NCI-H2171 (cell line): ENCODE results near the gene MAD1L1.

Experiments used
- DNase-seq: peaks from one replicate; lab custom pipeline; 2025; lab: John Stamatoyannopoulos, UW

MAD1L1 gene

DNA sequence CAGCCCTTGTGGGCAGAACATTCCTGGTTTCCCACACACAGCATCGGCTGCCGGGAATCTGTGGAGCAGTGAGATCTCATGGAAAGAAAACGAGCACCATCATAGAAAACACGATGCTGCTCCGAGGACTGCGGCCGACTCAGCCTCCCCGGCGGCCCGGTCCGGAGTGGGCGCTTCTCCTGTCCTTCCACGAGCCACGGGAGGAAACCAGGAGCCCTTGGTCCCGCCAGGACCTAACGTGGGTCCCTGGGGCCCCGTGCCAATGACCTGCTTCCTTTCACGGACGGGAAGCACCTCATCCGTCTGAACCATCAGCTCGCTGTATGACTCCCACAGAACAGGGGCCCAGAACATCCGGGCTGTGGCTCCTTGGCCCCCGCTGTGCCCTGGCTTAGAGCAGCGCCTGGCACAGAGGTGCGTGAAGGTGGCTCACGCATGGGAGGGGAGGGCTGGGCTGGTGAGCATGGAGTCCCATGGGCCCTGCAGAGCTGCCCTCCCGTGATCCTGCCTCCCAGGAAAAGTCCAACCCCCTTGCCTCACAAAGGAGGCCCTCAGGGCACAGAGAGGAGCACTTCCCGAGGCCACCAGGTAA, 280.5 kb downstream of the MAD1L1 start:
- no peak for DNase-seq

DNA sequence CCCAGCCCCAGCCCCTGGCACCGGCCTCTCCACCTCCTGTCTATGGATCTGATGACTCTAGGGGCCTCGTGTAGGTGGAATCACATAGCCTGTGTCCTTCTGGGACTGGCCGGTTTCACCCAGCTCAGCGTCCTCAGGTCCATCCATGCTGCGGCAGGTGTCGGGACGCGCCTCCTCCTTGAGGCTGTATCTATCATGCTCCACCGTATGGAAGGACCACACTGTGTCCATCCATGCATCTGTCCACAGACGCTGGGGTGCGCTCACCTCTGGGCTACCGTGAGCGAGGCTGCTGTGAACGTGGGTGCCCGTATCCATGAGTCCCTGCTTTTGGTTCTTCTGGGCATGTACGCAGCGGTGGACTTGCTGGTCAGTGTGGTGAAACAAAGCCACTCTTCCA, 281.1 kb downstream of the MAD1L1 start:
- DNase-seq, result no peak

DNA sequence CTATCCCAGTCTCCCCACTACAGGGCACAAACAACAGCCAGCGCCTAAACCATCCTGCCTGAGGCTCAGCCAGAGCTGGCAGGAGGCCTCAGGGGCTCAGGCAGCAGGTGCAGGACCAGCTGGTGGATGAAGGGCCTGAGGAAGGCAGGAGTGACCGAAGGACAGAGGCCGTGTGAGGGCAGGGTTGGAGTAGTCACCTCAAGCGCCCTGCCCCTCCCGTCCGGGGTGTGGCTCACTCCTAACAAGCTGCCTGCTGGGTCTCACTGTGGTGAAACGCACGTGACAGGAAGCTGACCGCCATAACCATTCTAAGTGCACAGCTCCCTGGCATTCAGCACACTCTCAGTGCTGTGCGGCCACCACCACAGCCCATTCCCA, 281.6 kb downstream of the MAD1L1 start:
- no peak for DNase-seq

DNA sequence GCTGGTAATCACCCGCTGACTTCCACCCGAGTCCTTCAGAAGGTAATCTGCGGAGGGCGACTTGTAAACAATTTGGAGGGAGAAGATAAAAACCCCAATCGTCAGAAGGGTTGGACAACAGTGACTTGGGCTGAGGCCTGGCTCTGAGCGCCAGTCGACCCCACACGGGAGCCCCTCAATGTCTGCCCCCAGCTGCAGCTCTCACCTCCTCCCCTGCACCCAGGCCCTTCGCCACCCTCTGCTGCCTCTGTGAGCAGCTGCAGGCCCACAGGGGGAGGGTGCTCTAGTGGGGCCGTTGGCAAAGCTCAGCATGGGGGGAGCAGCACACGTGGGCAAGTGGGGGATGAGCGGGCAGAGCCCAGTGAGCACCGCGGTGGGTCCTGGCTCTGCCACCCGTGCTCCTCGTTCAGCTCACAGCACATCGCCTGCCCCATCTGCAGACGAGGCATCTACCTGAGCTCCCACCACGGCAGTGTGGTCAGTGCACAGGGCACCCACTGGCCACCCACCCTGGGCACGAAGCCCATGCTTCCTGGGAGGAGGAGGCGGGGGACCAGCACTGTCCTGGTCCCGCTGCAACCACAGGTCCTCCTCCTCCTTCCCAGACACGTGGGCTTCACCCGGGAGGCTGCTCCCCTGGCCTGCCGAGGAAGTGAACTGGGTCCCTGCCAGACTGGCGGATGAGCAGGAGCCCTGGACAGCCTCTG, 282.1 kb downstream of the MAD1L1 start:
- DNase-seq, result no peak

DNA sequence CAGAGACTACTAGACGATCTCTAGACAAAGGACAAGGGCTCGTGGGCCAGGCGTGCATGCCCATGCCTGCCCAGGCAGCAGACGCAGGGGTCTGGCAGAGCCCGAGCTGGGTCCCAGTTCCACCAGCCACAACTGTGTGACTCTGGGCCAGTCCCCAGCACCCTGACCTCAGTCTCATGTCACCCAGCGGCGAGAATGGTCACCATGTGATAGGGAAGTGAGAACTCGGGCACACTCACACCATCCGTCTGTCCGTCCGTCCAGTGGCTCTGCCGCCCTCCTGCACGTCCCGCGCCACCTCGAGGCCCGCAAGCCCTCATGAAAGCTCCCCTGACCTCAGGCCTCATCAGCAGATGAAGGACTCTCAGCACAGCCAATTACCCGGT, 282.7 kb downstream of the MAD1L1 start:
- DNase-seq, result no peak

DNA sequence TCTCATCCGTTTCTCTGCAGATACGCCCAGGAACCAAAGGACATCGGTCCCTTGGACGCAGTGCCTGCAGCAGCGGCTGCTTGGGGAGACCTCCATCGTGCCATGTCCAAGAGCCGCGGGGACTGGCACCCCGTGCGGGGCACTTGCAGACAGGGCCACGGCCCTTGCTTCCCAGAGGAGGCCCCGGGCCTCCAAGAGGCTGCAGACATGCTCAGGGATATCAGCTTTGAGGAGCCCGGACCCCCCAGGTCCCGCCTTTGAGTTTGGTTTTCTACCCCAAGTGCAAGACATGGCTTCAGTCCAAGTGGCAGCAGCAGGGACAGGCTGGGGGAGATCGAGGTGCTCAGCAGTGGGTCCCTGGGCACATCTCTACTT, 283.1 kb downstream of the MAD1L1 start:
- DNase-seq, result no peak

DNA sequence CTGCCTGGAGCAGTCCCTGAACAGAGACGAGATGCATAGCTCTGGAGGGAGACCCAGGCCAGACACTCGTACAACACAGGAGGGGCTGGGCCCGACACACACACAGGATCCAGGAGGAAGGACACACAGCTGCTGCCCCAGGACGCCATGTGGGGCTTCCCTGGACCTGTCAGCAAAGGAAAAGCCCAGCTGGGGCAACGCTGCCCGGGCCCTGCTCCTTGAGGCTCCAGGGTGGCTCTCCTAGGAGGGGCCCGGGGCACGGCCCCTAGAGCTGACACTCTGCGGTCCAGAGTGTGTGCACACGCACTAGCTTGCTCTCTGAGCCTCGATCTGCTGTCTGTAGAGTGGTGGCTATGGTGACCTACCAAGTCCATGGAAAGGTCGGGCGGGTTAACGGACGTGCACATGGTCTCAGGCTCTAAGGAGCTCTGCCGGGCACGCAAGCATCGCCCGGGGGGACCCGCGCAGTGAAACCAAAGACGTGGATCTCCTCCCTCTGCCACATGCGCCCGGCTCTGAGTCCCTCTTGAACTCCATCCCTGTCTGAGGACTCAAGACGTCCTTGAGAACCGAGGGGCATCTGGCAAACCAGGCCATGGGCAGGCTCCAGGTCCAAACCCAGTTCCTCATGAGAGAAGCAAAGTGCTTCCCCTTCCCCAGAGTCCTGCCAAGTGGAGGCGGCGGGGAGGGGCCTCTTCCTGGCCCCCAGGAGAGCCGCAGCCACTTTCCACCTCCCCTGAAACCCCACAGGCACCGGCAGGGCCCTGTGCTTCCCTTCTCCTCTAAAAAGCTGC, 283.7 kb downstream of the MAD1L1 start:
- DNase-seq, result no peak

DNA sequence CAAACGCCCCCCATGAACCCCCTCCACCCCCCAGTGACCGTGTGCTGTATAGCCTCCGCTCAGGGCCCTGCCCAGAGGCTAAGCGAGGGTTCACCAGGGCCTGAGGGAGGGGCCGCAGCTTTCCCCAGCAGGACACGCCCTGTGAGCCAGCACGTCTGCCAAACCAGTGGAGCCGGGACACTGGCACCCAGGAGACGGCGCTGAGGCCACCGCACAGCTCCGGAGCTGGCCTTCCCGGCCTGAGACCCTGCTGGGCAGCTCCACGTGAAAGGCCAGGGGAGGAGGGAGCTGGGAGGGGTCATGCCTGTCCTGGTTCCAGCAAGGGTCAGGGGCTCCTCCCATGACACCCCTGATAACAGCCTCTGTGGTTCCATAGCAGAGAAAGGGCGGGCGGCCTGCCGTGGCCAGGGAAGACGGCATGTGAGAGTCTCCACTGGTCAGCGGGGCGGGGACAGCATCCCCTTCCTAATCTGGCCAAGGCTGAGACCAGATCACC, 284.4 kb downstream of the MAD1L1 start:
- DNase-seq, result no peak

DNA sequence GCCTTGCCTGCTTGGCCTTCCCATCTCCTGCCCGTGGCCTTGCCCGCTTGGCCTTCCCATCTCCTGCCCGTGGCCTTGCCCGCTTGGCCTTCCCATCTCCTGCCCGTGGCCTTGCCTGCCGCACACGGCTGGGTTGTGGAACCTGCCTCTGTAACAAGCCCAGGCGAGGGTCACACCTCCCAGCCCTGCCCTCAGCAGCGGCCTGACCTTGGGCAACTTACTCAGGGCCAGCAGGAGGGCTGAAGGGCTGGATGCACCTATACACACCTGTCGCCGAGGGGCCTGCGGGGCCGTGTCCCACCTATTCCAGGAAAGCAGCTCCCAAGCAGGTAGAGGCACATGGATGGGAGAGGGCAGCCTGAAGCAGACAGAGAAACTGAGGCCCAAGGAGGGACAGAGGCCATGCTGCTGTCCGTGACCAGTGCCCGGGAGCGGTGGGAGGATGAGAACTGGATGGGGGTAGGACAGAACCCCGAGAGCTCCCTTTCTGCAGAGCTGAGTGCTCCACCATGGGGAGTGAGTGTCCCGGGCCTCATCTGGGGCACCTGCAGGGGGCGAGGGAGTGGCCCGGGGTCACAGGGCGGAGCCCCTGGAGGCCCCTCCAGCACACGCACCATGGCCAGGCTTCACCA, 285.0 kb downstream of the MAD1L1 start:
- no peak for DNase-seq

DNA sequence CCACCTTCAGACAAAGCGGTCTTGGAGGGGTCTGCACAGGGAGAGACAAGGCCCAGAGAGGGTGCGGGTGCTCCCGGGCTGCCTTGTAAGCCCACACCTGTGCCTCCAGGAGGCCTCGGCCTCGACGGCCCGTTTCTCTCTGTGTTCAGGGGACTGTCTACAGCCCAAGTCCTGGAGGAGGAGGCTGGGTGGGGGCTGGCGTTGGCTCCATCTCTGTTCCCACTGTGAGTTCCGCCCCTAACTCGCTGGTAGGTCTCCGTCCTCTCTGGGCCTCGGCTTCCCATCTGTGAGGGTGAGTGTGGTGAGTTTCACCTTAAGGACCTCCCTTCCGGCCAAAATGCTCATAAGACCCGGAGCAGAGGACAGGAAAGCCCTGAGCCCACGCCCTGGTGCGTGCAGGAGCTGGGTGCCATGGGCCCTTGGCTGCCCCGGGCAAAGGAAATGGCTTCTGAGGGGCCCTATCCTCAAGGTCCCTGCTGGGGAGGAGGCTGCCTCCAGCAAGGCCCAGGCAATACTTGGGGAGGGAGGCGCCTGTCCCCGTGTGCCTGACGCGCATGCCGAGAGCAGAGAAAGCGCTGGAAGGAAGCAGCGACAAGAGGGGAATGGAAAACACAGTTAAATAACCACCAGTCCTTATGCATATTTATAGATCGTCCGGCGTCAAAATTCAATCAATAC, 285.8 kb downstream of the MAD1L1 start:
- DNase-seq, result no peak

DNA sequence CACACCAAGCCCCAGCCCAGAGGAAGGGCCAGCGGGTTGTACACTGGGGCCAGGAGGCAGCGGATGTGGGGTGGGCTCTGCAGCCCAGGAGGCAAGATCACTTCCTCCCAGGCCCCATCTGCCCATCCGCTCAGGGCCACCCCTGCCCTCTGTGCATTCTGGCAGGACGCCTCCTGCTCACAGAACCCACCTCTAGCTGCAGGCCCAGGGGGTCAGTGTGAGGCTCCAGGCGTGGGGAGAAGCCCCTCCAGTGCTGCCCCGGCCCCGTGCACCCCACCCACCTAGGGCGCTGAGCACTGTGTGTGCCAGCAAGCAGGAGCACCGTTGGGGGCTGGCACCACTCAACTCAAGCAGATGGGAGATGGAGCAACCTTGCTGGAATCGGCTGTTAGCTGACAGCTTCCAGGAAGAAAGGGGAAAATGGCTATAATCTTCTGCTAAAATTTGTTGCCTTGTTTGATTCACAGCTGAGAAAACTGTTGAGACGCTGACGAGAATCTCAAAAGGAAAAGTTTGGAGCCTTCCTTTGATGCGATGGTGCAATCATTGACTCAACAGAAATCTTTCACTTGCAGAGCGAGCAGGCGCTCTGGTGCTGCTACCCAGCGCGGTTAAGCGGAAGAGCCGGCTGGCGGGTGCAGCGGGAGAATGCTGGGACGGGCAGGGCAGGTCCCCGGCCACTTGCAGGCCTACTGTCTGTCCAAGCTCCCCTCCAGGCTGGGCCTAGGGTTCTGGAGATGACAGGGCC, 286.5 kb downstream of the MAD1L1 start:
- DNase-seq, result no peak

DNA sequence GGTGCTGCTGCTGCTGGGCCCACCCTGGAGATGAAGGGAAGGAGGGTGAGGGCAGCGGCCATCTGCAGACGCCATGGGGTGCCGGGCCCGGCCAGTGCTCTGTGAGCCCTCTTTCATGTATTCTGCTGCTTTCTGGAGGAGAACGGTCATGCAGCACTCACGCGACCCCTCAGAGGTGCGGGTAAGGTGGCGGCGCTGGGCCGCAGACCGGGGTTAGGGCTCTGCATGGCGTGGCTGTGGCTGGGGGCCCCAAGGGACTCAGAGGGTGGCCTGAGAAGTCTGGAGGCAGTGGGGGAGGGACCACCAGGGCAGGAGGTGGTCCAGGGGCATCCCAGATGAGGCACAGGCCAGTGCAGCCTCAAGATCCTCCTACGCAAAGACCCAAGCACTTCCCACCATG, 287.2 kb downstream of the MAD1L1 start:
- DNase-seq, result no peak

DNA sequence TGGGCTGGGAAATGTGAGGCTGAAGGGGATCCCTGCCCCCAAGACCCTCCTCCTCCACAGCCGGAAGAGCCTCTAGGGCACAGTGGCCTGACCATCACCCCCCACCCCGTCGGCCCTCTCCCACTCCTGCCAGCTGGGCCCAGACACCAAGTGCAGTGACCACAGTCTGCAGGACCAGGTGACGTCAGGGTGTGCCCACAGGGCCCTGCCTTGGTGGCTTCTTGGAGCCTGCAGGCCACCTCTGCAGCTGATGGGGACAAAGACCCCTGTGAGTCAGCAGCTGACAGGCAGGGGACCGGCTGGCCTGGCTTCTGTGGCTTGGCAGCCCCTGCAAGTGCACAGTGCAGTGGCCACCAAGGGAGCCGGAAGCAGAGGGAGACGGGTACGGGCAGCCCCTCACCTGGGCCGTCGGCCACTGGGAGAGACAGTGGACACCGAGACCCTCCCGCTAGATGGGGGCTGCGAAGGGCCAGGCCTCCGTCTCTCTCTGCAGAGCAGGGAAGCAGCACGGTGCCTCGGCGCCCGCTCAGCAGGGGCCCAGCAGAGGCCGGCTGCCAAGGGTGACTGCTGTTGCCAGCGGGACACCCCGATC, 288.0 kb downstream of the MAD1L1 start:
- DNase-seq, result no peak

DNA sequence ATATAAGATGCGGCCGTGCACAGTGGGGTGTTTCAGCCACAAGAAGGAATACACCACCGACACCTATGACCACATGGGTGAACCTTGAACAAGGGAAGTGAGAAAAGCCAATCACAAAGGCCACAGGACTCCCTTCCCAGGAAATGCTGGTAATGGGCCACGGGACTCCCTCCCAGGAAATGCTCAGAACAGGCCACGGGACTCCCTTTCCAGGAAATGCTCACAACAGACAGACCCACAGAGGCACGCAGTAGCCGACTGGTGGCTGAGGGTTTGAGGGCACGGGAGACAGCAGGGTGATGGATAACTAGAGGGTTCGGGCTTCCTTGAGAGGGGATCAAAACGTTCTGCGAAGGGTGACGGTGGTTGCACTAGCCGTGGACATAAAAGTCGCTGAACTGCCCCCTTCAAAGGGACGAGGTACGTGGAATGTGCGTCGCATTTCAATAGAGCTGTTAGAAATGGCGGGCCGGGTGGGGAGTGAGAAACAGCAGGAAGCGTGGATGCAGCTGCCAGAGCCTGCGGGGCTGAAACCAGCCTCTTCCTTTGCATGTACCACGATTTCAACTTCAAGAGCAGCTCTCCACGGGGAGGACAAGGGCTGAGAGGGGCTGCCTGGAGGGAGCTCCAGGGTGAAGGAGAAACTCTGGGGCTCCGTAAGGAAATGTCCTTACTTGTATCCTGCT, 288.7 kb downstream of the MAD1L1 start:
- DNase-seq, result no peak

DNA sequence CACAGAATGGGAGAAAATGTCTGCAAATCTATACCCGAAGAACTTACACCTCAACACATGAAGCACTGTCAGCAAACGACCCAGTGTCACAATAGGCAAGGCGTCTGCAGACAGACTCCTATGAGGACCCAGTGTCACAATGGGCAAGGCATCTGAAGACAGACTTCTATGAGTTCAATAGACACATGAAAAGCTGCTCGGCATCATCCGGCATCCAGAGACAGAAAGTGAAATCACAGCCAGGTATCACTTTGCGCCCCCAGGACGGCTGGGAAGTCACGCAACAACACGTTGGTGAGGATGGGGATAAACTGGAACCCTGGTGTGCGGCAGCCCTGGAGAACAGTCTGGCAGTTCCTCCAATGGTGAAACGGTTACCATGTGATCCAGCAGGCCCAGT, 289.4 kb downstream of the MAD1L1 start:
- no peak for DNase-seq

DNA sequence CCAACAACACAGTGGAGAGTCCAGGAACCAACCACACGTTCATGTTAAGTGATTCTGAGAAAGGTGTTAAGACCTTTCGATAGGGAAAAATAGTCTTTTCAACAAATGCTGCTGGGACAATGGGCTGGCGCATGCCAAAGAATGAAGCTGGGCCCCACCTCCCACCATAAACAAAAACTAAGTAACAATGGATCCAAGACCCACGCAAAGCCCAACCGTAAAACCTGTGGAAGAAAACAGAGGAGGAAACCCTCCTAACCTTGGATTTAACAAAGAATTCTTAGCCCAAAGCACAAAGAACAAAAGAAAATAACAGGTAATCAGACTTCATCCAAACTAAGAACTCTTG, 289.8 kb downstream of the MAD1L1 start:
- no peak for DNase-seq

DNA sequence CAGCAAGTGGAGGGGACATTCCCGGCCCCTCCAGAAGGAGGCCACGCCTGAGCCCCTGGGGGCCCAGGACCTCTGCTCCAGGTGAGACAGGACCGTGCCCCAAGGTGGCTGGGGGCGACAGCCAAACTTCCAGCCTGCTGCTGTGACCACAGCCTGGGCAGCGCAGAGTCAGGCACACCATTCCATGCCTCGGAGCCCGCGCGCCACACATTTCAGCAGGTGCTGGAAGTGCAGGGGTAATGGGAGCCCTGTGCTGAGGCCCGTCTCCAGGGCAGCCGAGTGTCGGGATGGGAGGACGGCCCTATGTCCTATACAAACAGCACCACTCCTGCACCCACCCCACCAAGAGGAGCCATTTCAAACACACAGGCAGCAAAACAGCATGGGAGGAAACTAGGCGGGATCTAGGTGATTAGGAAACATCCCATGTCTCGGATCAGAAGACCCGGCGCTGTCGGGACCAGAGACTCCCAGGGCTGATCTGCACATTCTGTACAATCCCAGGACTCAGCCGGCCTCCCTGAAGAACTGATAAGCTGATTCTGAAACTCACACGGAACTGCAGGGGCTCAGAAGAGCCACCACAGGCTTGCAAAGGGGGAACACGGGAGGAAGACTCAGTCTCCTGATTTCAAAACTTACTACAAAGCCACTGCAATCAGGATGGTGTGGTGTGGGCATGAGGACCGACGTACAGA, 290.4 kb downstream of the MAD1L1 start:
- no peak for DNase-seq

DNA sequence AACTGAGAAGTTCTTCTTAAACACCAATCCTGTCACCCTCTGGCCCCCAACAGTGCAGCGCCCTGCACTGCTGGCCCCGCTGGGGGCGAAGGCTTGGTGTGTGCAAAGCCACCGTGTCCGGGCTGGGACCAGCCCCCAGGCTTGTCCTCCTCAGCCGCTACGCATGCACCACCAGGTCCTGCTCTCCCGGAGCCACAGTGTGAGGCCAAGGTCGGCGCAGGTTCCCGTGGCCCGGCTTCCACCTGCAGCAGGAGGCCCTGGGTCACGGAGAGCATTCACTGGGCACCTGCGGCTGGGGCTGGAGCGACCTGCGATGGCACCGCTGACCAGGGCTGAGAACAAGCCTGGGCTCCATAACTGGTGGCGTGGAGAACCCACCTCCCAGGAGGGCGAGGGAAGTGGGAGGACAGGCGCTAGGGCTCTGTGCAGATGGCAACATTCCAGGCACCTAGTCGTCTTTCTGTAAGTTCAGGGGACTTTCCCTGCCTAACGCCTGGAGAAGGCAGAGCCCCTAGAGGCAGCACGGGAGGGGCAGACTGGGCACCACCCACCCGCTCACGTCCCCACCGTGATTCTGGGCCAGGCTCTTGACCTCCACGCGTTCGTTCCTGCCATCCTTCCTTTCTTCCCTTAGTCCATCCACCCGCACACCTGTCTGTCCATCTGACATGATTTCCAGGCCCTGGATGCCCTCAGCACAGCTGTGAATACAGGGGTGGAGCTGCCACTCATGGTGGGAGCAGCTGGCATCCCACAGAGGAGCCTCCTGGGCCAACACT, 291.1 kb downstream of the MAD1L1 start:
- DNase-seq, result no peak

DNA sequence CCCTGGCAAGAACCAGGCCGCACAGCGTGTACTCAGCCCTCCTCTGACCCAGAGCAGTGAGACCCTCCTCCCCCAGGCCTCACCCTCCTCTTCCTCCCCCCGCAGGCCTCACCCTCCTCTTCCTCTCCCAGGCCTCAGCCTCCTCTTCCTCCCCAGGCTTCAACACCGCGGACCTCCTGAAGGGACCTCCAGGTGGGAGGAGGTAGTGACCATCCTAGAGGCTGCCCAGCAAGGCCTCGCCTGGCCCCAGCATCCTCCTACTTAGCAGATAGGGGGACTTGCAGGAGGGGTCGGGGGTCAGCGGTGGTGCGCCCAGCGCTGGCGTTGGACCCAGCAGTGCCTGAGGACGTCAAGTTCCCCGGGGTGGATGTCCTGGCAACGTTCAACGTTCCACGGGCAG, 291.9 kb downstream of the MAD1L1 start:
- no peak for DNase-seq
